Measurements from ENCODE around the gene GLRX3. TPM values are rescaled to one million over a fixed set of nuclear protein-coding genes. Genes with fewer than 3 reads are reported as not detected.

GLRX3 gene
- total and polyA plus RNA-seq, 2 donors (not counting 1 experiment from before 2014, with no cell fraction given) = 26.9 to 45.4 TPM

DNA sequence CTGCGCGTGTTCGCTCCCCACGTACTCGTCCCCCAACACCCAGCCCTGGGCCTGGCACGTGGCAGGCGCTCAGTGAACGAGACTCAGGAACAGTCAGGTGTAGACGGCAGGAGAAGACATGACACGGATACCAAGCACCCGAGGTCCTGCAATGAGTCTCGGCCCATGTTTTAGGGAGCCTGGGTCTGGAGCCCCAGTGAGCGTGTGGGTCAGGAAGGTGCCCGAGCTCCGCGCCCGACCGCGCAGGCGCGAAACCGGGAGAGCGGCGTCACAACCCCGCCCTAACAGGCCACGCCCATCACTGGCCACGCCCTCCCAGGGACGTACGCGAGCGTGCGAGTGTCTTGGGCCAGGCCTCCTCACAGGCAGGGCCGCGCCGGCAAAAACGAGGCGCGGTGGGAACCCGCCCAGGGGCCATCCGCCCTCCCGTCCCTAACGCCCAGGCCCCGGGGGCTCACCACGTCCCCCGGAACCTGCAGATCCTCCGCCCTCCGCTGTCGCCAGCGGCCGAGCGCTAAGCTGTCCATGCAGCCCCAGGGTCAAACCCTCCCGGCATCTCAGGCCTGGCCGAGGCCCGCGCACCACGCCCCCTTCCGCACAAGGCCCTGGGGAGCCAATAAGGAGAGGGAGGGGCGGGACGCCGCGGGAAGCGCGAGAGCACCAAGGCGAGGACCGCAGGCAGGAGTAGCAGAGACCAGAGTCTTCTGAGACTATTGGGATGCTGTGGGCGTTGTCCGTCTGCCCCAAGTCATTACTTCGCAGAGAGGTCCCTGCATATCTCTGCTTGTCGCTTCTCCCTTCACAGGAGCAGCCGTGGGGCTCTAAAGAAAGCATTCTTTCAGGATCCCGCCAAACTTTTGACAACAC is 25.7 kb upstream of the GLRX3 start, which contains the start of gene C10orf143:
C10orf143 (minus strand) TSS at position 585 of the 867 bp plus-strand sequence; CDS start at position 527, 58 bp downstream.
- TF ChIP-seq EZH2 (IDR thresholded peaks at IDR 0.05; ENCODE audit: borderline replicate concordance, insufficient read depth, low read depth, low read length, poor library complexity, severe bottlenecking) (no peak), CTCF (IDR thresholded peaks at IDR 0.05) (no peak)
- Histone ChIP-seq H3K9me3 (ENCODE audit: control extremely low read depth in 1 of 3, control insufficient read depth in 2 of 3, insufficient read depth in 1 of 3, low read length in 2 of 3) (no peaks in the 10 kb centered on the region), H3K27me3 (replicated peaks in 1 of 4; ENCODE audit: control extremely low read depth in 1 of 4, control insufficient read depth in 3 of 4, insufficient read depth in 4 of 4, low read length in 3 of 4) (no peaks in the 10 kb centered on the region), H4K20me1 (ENCODE audit: control insufficient read depth, insufficient read depth, low read length, poor library complexity, severe bottlenecking) (peaks cover 10% of the 10 kb centered on the region), H3K4me1 (ENCODE audit: control insufficient read depth in 2 of 2, insufficient read depth in 2 of 2, low read length in 2 of 2) (peaks cover 21 to 23% of the 10 kb centered on the region in 2 donors), H3K27ac (ENCODE audit: low read length in 2 of 2) (peak within 1 kb of the TSS; percentile 87 to 96), H3K4me2 (replicated peaks; ENCODE audit: low read depth, low read length, poor library complexity, severe bottlenecking) (peak within 1 kb of the TSS; percentile 89), H3K9ac (ENCODE audit: low read length) (peak within 1 kb of the TSS; percentile 83), H2AFZ (ENCODE audit: insufficient read depth, low read depth, low read length, poor library complexity, severe bottlenecking) (peak within 1 kb of the TSS; percentile 97), H3K4me3 (ENCODE audit: control extremely low read depth in 1 of 5, extremely low read depth in 1 of 5, insufficient read depth in 1 of 5, low read depth in 2 of 5, low read length in 4 of 5) (peak within 1 kb of the TSS; percentile 91 to 98 (median 95)), H3K36me3 (replicated peaks in 1 of 2; ENCODE audit: control extremely low read depth in 1 of 2, control insufficient read depth in 1 of 2, extremely low read depth in 1 of 2, insufficient read depth in 2 of 2, low read length in 1 of 2) (peaks cover 0 to 2% of the 10 kb centered on the region in 2 experiments), H3K79me2 (ENCODE audit: control insufficient read depth, insufficient read depth, low read length) (peaks cover 11% of the 10 kb centered on the region)
- Mint-ChIP-seq H3K4me1 (peaks cover 42% of the 10 kb centered on the region), H3K27ac (peak within 1 kb of the TSS; percentile 99), H3K9me3 (ENCODE audit: insufficient read depth) (no peaks in the 10 kb centered on the region), H3K27me3 (no peaks in the 10 kb centered on the region), H3K4me3 (peak within 1 kb of the TSS; percentile 99)
- under 1% methylated on average over 69 of the region's 71 CpGs for WGBS (ENCODE audit: insufficient coverage)
- peak; percentile 99 for DNase-seq
- ATAC-seq (ENCODE audit: low read depth) = peak; percentile 77
- POLR2A ChIA-PET = interaction anchor here (0.5 to 3.1 kb wide), 9 partner anchors 17 to 1891 kb away, joined by 3 to 45 read pairs (median 4); partner anchors contain the start of genes GLRX3 and MGMT
- intact Hi-C loops (cut with micrococcal nuclease) = loop anchor here (1.0 to 10.0 kb wide), 5 partner anchors 637 to 1963 kb away; partner anchors contain the start of genes MGMT and PPP2R2D
- CTCF ChIA-PET = interaction anchor here (1.0 to 4.1 kb wide), 12 partner anchors 10 to 1078 kb away, joined by 3 to 49 read pairs (median 4); partner anchors contain the start of gene GLRX3
